ENCODE measurements around the gene DOP1A.

- no peak for TF ChIP-seq CEBPB (IDR thresholded peaks at IDR 0.05)
- no peak for TF ChIP-seq FOXM1 (IDR thresholded peaks at IDR 0.05; ENCODE audit: borderline replicate concordance, low read depth)
- TF ChIP-seq EP300 (IDR thresholded peaks at IDR 0.05; ENCODE audit: borderline replicate concordance) = no peak
- no peak for TF ChIP-seq TAF1 (IDR thresholded peaks at IDR 0.05; ENCODE audit: low read depth)
- no peak for TF ChIP-seq REST (IDR thresholded peaks at IDR 0.05; ENCODE audit: low read depth)
- TF ChIP-seq RAD21 (IDR thresholded peaks at IDR 0.05; ENCODE audit: low read depth) = no peak
- TF ChIP-seq YY1 (IDR thresholded peaks at IDR 0.05; ENCODE audit: low read depth) = no peak
- TF ChIP-seq MAX (IDR thresholded peaks at IDR 0.05) = no peak
- no peak for TF ChIP-seq TEAD4 (IDR thresholded peaks at IDR 0.05)
- TF ChIP-seq TCF12 (IDR thresholded peaks at IDR 0.05; ENCODE audit: low read depth) = no peak
- TF ChIP-seq CREB1 (IDR thresholded peaks at IDR 0.05; ENCODE audit: low read depth) = no peak
- TF ChIP-seq NFIC (IDR thresholded peaks at IDR 0.05) = no peak
- no peak for TF ChIP-seq ZBTB7A (IDR thresholded peaks at IDR 0.05; ENCODE audit: low read depth)
Observed at GRCh38 chr6:83176246-83176645, 108.8 kb downstream of the DOP1A start.
